ENCODE data around the gene PAOX. TPM values are rescaled to one million over a fixed set of nuclear protein-coding genes. Genes with fewer than 3 reads are reported as not detected.

The PAOX gene
- polyA plus RNA-seq, 1 experiment = 3.1 TPM

DNA sequence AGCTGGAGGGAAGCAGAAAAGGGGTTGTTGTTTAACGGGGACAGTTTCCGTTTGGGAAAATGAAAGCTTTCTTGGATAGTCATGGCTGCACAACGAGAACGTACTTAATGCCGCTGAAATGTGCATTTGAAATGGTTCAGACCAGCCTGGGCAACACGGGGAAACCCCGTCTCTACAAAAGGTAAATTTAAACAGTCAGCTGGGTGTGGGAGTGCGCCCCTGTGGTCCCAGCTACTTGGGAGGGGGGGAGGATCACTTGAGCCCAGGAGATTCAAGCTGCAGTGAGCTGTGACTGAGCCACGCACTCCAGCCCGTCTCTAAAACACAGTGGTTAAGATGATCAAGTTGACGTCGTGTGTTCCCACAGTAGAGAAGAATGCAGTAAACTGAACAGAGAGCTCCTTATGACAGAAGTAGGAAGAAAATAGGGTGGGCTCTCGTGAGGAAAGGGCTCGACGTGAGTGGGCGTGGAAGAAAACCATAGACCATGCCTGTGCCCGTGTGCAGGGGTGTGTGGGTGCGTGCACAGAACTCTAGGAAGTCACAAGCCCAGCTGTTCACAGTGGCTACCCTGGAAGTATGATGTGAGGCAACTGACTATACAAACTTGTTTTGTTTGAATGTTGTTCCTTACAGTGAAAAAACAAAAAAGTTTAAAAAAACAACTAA lies 17.2 kb upstream of the PAOX start:
- Histone ChIP-seq H3K27ac (ENCODE audit: low read depth, low read length) (no peak overlapping the region), H3K4me3 (ENCODE audit: low read depth, low read length) (no peak overlapping the region), H3K9me3 (ENCODE audit: control insufficient read depth, insufficient read depth, low read length) (no peaks in the 10 kb centered on the region; the same call in 1 of the 2 replicates), H3K27me3 (ENCODE audit: control insufficient read depth, insufficient read depth, low read length) (no peaks in the 10 kb centered on the region)
- no peak for DNase-seq (ENCODE audit: low read depth, low spot score)
- CTCF ChIA-PET = interaction anchor here (2.1 kb wide), 1 partner anchor 32 kb away, joined by 20 read pairs; no protein-coding TSS in a partner anchor
- POLR2A ChIA-PET = interaction anchor here (1.1 to 1.9 kb wide), 2 partner anchors 8 to 11 kb away, joined by 3 to 4 read pairs; no protein-coding TSS in a partner anchor
- TF ChIP-seq, protein P1, sequence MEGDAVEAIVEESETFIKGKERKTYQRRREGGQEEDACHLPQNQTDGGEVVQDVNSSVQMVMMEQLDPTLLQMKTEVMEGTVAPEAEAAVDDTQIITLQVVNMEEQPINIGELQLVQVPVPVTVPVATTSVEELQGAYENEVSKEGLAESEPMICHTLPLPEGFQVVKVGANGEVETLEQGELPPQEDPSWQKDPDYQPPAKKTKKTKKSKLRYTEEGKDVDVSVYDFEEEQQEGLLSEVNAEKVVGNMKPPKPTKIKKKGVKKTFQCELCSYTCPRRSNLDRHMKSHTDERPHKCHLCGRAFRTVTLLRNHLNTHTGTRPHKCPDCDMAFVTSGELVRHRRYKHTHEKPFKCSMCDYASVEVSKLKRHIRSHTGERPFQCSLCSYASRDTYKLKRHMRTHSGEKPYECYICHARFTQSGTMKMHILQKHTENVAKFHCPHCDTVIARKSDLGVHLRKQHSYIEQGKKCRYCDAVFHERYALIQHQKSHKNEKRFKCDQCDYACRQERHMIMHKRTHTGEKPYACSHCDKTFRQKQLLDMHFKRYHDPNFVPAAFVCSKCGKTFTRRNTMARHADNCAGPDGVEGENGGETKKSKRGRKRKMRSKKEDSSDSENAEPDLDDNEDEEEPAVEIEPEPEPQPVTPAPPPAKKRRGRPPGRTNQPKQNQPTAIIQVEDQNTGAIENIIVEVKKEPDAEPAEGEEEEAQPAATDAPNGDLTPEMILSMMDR (IDR thresholded peaks at IDR 0.05; ENCODE audit: low read depth, low read length) = no peak

DNA sequence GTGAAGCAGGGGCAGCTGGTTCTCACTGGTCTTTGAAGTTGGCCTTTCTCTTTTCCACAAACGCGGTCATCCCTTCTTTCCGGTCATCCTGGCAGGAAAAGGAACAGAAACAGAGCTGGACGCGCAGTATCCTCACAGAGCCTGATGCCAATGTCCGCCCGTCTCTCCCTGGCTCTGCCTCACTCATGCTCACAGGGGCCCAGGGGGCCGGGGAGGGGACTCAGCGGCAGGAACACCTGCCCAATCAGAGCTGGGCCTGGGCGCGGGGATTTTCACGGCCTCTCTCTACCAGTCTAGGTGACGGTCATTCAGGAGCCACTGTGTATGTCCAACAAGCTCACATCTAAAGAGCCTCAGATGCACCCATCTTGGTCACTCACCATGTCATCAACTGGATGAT lies 16.2 kb upstream of the PAOX start:
- no peaks in the 10 kb centered on the region for H3K27me3 ChIP-seq (ENCODE audit: control insufficient read depth, insufficient read depth, low read length)
- no peak overlapping the region for H3K27ac ChIP-seq (ENCODE audit: low read depth, low read length)
- no peak for DNase-seq (ENCODE audit: low read depth, low spot score)
- ChIA-PET POLR2A (no interaction called here), CTCF (interaction anchor here (1.7 kb wide), 1 partner anchor 33 kb away, joined by 5 read pairs; no protein-coding TSS in a partner anchor)
- no peaks in the 10 kb centered on the region; the same call in 1 of the 2 replicates for H3K9me3 ChIP-seq (ENCODE audit: control insufficient read depth, insufficient read depth, low read length)
- H3K4me3 ChIP-seq (ENCODE audit: low read depth, low read length) = no peak overlapping the region
- TF ChIP-seq, protein P1 (IDR thresholded peaks at IDR 0.05; ENCODE audit: low read depth, low read length) = no peak

DNA sequence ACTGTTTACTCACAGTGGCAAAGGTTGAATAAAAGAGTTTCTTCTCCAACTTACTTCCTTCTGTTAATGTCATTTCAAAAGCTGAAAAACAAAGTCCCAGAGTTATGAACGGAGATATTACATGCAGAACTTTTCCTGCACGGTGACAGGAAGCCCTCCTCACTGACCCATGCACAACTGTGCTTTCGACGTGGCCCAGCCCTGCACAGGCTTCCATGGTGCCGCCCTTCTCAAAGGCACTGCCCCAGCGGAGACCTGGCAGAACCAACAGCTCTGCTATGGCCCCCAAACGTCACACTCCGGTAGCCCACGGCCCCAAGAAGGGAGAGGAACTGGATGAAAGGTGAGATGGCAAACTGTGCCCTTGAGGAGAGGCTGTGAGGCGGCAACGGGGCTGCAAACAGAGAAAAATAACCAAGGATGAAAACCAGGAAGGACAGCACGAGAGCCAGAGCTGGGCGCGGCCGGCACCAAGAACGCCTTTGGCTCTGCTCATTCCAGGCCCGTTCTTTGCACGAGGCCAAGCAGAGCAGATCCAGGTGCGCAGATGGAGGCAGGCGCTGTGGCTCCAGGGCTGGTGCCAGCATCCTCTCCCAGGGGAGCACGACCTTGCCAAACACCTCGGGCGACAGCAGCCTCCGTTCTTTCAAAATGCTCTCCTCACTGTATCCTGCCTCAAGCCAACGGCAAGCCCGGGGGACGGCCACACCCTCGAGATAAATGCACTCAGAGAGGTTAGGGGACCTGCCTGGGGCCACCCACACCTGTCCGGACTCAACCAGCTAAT lies 14.2 kb upstream of the PAOX start:
- Histone ChIP-seq H3K27me3 (ENCODE audit: control insufficient read depth, insufficient read depth, low read length) (no peaks in the 10 kb centered on the region), H3K4me3 (ENCODE audit: low read depth, low read length) (no peak overlapping the region), H3K27ac (ENCODE audit: low read depth, low read length) (no peak overlapping the region), H3K9me3 (ENCODE audit: control insufficient read depth, insufficient read depth, low read length) (no peaks in the 10 kb centered on the region; the same call in 1 of the 2 replicates)
- TF ChIP-seq, protein P1 (IDR thresholded peaks at IDR 0.05; ENCODE audit: low read depth, low read length) = no peak
- DNase-seq (ENCODE audit: low read depth, low spot score) = no peak
- CTCF ChIA-PET = interaction anchor here (1.7 kb wide), 1 partner anchor 35 kb away, joined by 5 read pairs; no protein-coding TSS in a partner anchor
- POLR2A ChIA-PET = no interaction called here

DNA sequence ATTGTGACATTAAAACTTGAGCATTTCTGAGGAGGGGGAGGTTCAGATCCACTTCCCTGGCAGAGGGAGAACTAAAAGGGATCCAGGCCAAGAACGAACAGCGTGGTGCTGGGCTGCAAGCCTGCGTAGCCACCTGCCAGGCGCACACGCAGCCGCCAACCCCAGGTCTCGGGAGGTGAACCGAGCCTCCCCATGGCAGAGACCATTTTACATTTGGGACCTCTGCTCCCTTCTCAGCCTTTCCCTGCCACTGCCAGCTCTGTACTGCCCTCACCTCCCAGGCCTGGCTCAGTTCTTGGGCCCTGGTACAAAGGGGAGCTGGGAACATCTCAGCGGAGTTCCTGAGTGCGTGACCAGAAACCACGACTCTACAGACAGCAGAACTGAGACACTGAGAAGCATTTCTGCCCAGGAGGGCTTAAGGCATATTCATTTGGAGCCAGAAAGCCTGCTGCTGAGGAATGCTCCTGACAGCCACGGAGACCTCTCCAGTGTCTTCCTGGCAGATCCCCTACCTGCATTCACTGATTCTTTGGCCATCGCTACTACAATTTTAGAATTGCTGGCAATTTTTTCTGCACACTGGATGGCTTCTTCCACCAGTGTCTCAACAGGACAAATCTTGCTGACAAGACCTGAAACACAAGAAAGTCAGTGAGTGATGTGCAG lies 13.5 kb upstream of the PAOX start:
- Histone ChIP-seq H3K27ac (ENCODE audit: low read depth, low read length) (no peak overlapping the region), H3K4me3 (ENCODE audit: low read depth, low read length) (no peak overlapping the region), H3K27me3 (ENCODE audit: control insufficient read depth, insufficient read depth, low read length) (no peaks in the 10 kb centered on the region), H3K9me3 (ENCODE audit: control insufficient read depth, insufficient read depth, low read length) (no peaks in the 10 kb centered on the region)
- TF ChIP-seq, protein P1 (IDR thresholded peaks at IDR 0.05; ENCODE audit: low read depth, low read length) = no peak
- ChIA-PET POLR2A (no interaction called here), CTCF (no interaction called here)
- no peak for DNase-seq (ENCODE audit: low read depth, low spot score)
